PC-3 (cell line): ENCODE measurements around the gene TPD52L1. TPM values are rescaled to one million over a fixed set of nuclear protein-coding genes. Genes with fewer than 3 reads are reported as not detected.

Source experiments
- ATAC-seq: fragments of 200-7000 bp; cut with Tn5 transposase; 2 replicates; pipeline ENCODE4 v1.9.1; 2020; ENCODE audit warnings: mild to moderate bottlenecking, moderate library complexity
- BruUV-seq: library from RNA; stranded (reverse); fragments of 400-500 nt; replicated peaks from 2 replicates; lab custom pipeline; 2021; lab: Mats Ljungman, UMichigan
- CTCF ChIA-PET: fragments of 300-600 bp; sonication (Branson Sonifier 250); formaldehyde crosslinking; loops from one replicate; lab custom pipeline; 2022; ENCODE audit warnings: antibody characterized with exemption; lab: Charles Lee
- POLR2A ChIA-PET: fragments of 300-600 bp; sonication (Branson Sonifier 250); formaldehyde crosslinking; loops from one replicate; lab custom pipeline; 2022; ENCODE audit warnings: antibody characterized with exemption; ENCODE audit not compliant: unreplicated experiment; lab: Charles Lee
- DNase-seq: peaks from one replicate; pipeline ENCODE4 v3.0.0-alpha.2; 2015
- H2AFZ ChIP-seq: fragments of 300-600 bp; sonication (generic); 2 replicates; pipeline ENCODE4 v1.6.0; 2016; ENCODE audit warnings: antibody characterized with exemption, low read length
- H3F3A ChIP-seq: fragments of 300-600 bp; sonication (generic); one replicate; pipeline ENCODE4 v1.6.0; 2017; ENCODE audit warnings: antibody characterized with exemption, low read length, control low read depth, mild to moderate bottlenecking; ENCODE audit not compliant: unreplicated experiment
- H3K27ac ChIP-seq: fragments of 300-600 bp; sonication (generic); 2 replicates; pipeline ENCODE4 v1.5.1; 2016; ENCODE audit warnings: mild to moderate bottlenecking, low read length
- H3K27me3 ChIP-seq: fragments of 300-600 bp; sonication (generic); 2 replicates; pipeline ENCODE4 v1.6.1; 2016; ENCODE audit warnings: low read length, mixed read lengths
- H3K36me3 ChIP-seq: fragments of 300-600 bp; sonication (generic); 2 replicates; pipeline ENCODE4 v1.6.1; 2016; ENCODE audit warnings: low read depth, mixed run types, low read length, mixed read lengths
- H3K4me1 ChIP-seq: fragments of 300-600 bp; sonication (generic); 2 replicates; pipeline ENCODE4 v1.5.1; 2016; ENCODE audit warnings: low read length; ENCODE audit not compliant: insufficient read depth
- H3K4me2 ChIP-seq: fragments of 300-600 bp; sonication (generic); 2 replicates; pipeline ENCODE4 v1.6.0; 2016; ENCODE audit warnings: low read length
- H3K4me3 ChIP-seq: fragments of 300-600 bp; sonication (generic); 2 replicates; pipeline ENCODE4 v1.5.1; 2016; ENCODE audit warnings: mild to moderate bottlenecking, low read length, mixed read lengths
- H3K79me2 ChIP-seq: fragments of 300-600 bp; sonication (generic); 2 replicates; pipeline ENCODE4 v1.6.1; 2017; ENCODE audit warnings: low read length, mixed read lengths
- H3K9ac ChIP-seq: fragments of 300-600 bp; sonication (generic); 2 replicates; pipeline ENCODE4 v1.6.0; 2016; ENCODE audit warnings: mild to moderate bottlenecking, low read length
- H3K9me2 ChIP-seq: fragments of 300-600 bp; sonication (generic); replicated peaks from 2 replicates; pipeline ENCODE4 v1.6.1; 2016; ENCODE audit warnings: mixed run types, low read length, mixed read lengths
- H3K9me3 ChIP-seq: fragments of 300-600 bp; sonication (generic); 2 replicates; pipeline ENCODE4 v1.6.1; 2016; ENCODE audit warnings: low read length, mixed read lengths
- H4K20me1 ChIP-seq: fragments of 300-600 bp; sonication (generic); 2 replicates; pipeline ENCODE4 v1.6.1; 2016; ENCODE audit warnings: low read length, mixed read lengths
- CTCF ChIP-seq: fragments of 300-600 bp; sonication (generic); conservative IDR thresholded peaks from 2 replicates; pipeline ENCODE4 v1.5.1; 2017; ENCODE audit warnings: antibody characterized with exemption, low read depth, mild to moderate bottlenecking, low read length
- EZH2 ChIP-seq: fragments of 300-600 bp; sonication (generic); IDR thresholded peaks from one replicate; pipeline ENCODE4 v1.6.1; 2017; ENCODE audit warnings: antibody characterized with exemption, mild to moderate bottlenecking, low read length; ENCODE audit not compliant: unreplicated experiment
- EZH2phosphoT487 ChIP-seq: fragments of 300-600 bp; sonication (generic); IDR thresholded peaks from 2 replicates; pipeline ENCODE4 v1.6.1; 2018; ENCODE audit warnings: mild to moderate bottlenecking, antibody characterized with exemption, low read length, borderline replicate concordance
- intact Hi-C: fragments of 100-400 bp; cut with micrococcal nuclease; formaldehyde crosslinking; loops from 2 replicates; pipeline ENCODE4 v1.9.0; 2023
- total RNA-seq: library from RNA; depleted of rRNA; stranded (reverse); fragments of >200 nt; gene quantifications from 2 replicates; pipeline ENCODE4 v1.2.3, GENCODE V29; 2014

TPD52L1 gene
- total RNA-seq, 1 experiment from 2014 or later = 39.4 TPM

- Histone ChIP-seq H3K9me3 (no peaks in the 10 kb centered on the region), H3K9ac (no peak overlapping the region), H3K79me2 (no peaks in the 10 kb centered on the region), H3K9me2 (no peaks in the 10 kb centered on the region), H3K27me3 (no peaks in the 10 kb centered on the region), H3K4me3 (peak overlapping the region; percentile 86; the same call in 1 of the 2 replicates), H2AFZ (no peak overlapping the region), H3K4me1 (peaks cover 4% of the 10 kb centered on the region; the same call in 1 of the 2 replicates), H3K36me3 (no peaks in the 10 kb centered on the region), H3F3A (no peaks in the 10 kb centered on the region), H4K20me1 (no peaks in the 10 kb centered on the region), H3K4me2 (peak overlapping the region; percentile 98), H3K27ac (no peak overlapping the region)
- ATAC-seq = no peak
- POLR2A ChIA-PET = no interaction called here
- no peak for TF ChIP-seq EZH2phosphoT487
- TF ChIP-seq CTCF = no peak
- TF ChIP-seq EZH2 = no peak
- BruUV-seq = no TSS peak
- no peak for DNase-seq
- intact Hi-C loops = loop anchor here (2.0 kb wide), 1 partner anchor 103 kb away; no protein-coding TSS in a partner anchor
- CTCF ChIA-PET = no interaction called here
Observed at GRCh38 chr6:125155344-125155743, 1.8 kb downstream of the TPD52L1 start.

GRCh38 chr6:125156496-125156895, 2.9 kb downstream of the TPD52L1 start:
- Histone ChIP-seq H3K4me3 (no peak overlapping the region), H3K4me1 (peaks cover 4% of the 10 kb centered on the region; the same call in 1 of the 2 replicates), H4K20me1 (no peaks in the 10 kb centered on the region), H3K9me2 (no peaks in the 10 kb centered on the region), H3K9me3 (no peaks in the 10 kb centered on the region), H2AFZ (no peak overlapping the region), H3F3A (no peaks in the 10 kb centered on the region), H3K79me2 (no peaks in the 10 kb centered on the region), H3K27ac (no peak overlapping the region), H3K27me3 (no peaks in the 10 kb centered on the region), H3K4me2 (no peak overlapping the region), H3K9ac (no peak overlapping the region), H3K36me3 (no peaks in the 10 kb centered on the region)
- ChIA-PET POLR2A (no interaction called here), CTCF (no interaction called here)
- ATAC-seq = no peak
- no peak for DNase-seq
- BruUV-seq = no TSS peak
- TF ChIP-seq CTCF (no peak), EZH2 (no peak), EZH2phosphoT487 (no peak)
- intact Hi-C loops = no loop called here

- POLR2A ChIA-PET = interaction anchor here (0.7 kb wide), 1 partner anchor 16 kb away, joined by 3 read pairs; no protein-coding TSS in a partner anchor
- H3K27me3 ChIP-seq = no peaks in the 10 kb centered on the region
- no peaks in the 10 kb centered on the region for H3F3A ChIP-seq
- peaks cover 4% of the 10 kb centered on the region; the same call in 1 of the 2 replicates for H3K4me1 ChIP-seq
- ATAC-seq (no peak), DNase-seq (no peak)
- CTCF ChIA-PET = no interaction called here
- H3K36me3 ChIP-seq = no peaks in the 10 kb centered on the region
- H2AFZ ChIP-seq = no peak overlapping the region
- no peaks in the 10 kb centered on the region for H4K20me1 ChIP-seq
- no peak overlapping the region for H3K27ac ChIP-seq
- H3K79me2 ChIP-seq = no peaks in the 10 kb centered on the region
- H3K4me2 ChIP-seq = no peak overlapping the region
- H3K9me3 ChIP-seq = no peaks in the 10 kb centered on the region
- TF ChIP-seq CTCF (no peak), EZH2 (no peak), EZH2phosphoT487 (no peak)
- intact Hi-C loops = no loop called here
- no peak overlapping the region for H3K4me3 ChIP-seq
- no peak overlapping the region for H3K9ac ChIP-seq
- H3K9me2 ChIP-seq = no peaks in the 10 kb centered on the region
- no TSS peak for BruUV-seq
Observed at GRCh38 chr6:125157280-125157679, 3.7 kb downstream of the TPD52L1 start.
